HG03432 (cell line): ENCODE results near the gene KIF5C.
A peak's percentile ranks its signal among the peaks of the same experiment; 100 is the strongest.

Source experiments
- ATAC-seq: cut with Tn5 transposase; IDR thresholded peaks from one replicate; pipeline ENCODE4 v1.9.1; 2021; ENCODE audit warnings: mild to moderate bottlenecking, moderate library complexity; ENCODE audit not compliant: unreplicated experiment

KIF5C gene

DNA sequence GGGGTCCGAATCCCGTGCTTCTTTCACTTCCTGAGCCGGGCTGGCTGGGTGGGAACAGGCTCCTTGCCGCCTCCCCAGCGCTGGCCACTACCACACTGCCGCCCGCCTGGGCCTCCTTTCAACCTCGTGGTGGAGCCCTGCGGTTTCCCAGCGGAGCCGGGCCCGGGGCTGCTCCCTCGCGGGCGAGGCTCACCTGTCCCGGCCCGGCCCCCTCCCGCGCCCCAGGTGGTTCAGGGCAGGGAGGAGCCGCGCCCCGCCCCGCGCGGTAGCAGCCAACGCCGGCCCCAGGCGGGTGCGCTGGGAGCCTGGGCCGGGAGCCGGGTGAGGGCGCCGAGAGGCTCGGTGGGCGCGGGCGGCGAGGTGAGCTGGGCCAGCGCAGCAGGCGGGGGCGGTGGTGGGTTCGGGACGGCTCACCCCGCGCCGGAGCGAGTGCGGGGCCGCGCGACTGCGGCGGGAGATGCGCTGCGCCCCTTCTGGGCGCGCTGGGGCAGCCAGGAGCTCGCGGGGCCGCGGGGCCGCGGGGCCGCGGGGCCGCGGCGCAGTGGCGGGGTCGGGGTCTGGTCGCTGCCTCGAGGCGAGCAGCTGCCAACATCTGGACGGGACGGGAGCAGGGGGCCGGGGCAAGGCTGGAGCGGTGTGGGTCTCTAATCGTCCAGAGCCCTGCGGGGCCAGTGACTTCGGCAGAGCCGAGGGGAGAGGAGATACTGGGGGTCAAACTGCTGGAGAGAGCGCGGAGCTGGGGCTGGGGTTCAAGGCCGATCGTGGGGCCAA is 163.6 kb downstream of the KIF5C start, which contains the start of gene LYPD6B:
Gene LYPD6B (plus strand): TSS at position 258 of the 771 bp plus-strand sequence. CDS start 92,250 bp downstream, outside the sequence.
- peak; percentile 80 for ATAC-seq

DNA sequence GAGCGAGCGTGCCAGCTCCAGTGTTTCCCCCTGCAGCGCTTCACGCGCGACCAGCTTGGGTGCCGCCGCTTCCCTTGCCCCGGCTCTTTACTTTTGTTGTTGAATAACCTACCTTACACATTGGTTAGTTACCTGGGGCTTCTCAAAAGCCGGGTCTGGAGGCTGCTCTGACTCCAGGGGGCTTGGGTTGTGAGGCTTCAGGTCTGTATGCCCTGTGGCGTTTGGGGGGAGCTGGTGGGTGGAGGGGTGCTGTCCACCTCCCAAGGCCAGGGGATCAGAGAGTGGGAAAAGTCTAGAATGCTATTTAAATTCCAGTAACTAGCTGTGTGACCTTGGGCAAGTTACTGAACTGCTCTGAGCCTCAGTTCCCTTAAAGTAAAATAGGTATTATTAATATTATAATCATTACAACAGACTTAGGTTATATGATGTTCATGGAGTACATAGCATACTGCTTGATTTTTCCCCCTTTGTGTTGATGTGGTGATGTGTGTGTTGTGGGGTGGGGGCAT is 164.2 kb downstream of the KIF5C start:
- no peak for ATAC-seq

DNA sequence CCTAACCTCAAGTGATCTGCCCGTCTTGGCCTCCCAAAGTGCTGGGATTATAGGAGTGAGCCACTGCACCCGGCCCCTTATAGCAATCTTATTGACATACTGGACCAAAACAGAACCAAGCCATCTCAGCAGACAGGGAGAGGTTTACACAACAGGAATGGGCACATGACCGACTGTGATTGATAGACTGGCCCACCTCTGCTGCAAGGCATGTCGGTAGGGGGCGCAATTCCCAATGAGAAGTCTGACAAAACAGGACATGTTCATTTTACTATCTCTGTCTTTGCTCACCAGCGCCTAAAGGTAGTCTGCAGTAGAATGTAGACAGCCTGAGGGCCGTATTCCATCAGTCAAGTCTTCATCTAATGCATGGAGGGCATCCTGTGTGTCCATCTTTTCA is 165.4 kb downstream of the KIF5C start:
- peak; percentile 27 for ATAC-seq

DNA sequence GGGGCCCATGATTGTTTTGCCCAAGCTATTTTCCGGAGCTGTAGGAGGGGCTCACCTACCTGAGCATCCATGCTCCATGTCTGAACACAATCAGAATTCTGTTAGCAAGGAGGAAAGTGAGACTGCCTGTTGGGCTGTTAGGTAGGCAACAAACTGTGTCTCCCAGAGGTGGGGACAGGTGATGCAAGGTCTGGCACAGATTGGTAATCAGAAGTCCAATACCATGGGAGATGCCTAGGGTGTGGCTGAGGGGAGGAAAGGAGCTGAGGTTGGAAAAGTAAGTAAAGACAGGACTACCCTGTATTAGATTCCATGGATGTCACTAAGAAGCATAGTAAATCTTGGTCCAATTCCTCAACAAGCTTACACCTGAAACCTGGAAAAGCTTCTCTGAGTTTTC is 166.5 kb downstream of the KIF5C start:
- no peak for ATAC-seq

DNA sequence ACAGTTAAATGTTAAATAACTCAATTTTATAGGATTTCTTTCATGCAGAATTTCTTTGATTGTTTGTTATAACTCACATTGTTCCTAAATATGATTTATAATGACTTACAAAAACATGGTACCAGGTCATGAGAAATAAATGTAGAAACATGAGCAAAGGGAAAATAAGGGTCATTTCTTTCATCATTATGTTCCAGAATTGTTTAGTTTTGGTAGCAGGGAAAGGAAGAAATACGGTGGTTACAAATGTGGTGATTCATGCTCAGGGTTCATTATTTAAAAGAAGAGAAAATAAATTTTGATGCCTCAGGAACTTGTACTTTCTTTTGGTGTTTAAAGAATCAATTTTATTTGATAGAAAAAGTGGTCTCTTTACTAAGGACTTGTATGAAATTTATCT is 167.9 kb downstream of the KIF5C start:
- no peak for ATAC-seq

DNA sequence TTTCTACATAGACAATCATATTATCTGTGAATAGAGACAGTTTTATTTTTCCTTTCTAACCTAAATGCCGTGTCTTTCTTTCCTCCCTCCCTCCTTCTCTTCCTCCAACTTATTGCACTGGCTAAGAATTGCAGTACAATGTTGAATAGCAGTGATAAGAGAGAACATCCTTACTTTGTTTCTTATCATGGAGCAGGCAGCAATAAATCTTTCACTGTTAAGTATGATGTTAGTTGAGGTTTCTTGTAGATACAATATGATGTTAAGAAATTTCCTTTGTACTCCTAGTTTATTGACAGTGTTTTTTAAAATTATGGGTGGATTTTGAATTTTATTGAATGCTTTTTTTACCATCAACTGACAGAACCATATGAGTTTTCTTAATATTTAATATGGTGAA is 169.5 kb downstream of the KIF5C start:
- no peak for ATAC-seq

DNA sequence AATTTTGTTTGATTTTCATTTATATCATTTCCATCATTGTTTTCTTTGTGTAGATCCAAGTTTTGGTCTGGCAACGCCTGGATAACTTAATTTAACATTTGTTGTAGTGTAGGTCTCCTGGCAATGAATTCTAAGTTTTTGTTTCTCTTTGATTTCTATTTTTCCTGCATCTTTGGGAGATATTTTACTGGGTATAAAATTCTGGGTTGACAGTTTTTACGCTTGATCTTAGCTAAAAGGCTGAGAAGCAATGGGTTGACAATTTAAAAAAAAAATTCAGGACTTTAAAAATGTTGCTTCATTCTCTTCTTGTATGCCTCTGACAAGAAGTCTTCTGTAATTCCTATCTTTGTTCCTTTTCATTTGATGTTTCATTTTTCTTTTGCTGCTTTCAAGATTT is 172.1 kb downstream of the KIF5C start:
- no peak for ATAC-seq

DNA sequence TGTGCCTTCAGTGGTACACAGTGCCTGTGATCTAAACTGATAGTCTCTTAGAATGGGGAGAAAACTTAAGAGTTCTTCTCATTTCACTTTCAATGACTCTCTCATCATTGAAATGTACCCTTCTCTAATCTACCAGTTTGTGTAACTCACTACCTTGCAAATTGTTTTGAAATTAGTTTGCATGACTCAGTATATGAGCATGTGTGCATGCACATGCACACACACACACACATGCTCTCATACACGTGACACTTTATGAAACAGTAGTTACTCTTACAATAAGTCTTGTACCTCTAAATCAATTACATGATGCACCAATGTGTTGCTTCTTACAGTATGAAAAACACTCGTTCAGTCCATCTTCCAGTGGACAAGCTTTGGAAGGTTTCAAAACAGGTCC is 174.1 kb downstream of the KIF5C start:
- peak; percentile 19 for ATAC-seq

DNA sequence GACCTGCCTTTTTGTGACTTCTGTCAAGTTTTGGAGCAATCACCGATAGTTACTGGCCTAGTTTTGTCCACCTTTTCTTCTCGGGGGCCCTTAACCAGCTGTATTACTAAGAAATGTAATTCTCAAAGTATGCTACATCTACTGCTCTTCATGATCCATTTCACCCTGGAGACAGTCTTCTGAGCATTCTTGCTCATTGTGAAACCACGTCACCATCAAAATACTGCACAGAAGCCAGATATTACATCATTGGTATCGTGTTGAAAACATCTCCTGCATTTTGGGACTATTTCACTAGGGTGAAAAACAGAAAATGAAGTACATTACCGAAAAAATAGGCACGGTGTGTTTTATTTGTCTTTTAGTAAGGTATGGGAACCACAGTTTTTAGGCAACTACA is 175.2 kb downstream of the KIF5C start:
- ATAC-seq = peak; percentile 96

DNA sequence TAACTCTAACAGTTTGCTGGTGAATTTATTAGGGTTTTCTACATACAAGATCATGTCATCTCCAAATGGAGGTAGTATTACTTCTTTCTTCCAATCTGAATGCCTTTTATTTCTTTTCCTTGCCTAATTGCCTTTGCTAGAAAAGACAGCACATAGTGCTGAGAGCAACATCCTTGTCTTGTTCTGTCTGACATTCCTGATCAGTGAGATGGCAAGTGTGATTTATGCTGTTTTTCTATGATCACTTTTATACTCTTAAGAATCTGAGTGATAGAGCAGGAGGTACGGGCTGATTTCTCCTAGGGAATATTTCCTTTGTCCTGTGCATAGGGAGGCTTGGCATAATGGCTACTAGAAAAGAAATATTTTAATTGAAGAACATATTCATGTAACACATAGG is 180.7 kb downstream of the KIF5C start:
- no peak for ATAC-seq

DNA sequence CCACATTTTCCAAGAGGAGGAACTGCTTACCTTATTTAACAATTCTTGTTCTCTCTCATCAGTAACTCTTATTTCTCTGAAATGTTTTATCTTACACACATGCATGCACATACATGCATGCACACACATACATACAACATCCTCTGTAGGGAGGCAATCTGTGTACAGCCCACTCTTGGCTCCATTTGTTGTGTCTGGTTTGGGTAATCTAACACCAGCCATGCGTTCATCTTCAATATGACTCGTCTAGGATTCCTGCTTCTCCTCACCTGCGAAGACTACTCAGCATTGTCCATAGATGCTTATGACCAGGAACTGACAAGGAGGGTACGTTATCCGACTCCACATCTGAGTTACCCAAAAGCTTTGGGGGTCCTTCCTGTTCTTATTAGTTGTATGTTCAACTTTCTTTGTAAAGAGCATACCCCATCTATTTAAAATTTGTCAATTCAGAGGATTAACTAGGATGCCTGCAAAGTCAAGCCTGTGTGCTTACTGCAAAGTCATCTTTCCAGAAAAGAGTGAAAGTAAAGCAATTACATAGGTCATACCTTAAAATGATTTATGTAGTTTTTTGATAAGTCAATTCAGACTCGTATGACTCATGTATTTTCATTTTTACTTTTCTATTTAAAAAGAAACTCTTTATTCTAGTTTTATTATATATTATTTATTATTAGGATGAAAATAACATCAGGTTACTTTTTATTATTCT is 181.7 kb downstream of the KIF5C start:
- no peak for ATAC-seq

DNA sequence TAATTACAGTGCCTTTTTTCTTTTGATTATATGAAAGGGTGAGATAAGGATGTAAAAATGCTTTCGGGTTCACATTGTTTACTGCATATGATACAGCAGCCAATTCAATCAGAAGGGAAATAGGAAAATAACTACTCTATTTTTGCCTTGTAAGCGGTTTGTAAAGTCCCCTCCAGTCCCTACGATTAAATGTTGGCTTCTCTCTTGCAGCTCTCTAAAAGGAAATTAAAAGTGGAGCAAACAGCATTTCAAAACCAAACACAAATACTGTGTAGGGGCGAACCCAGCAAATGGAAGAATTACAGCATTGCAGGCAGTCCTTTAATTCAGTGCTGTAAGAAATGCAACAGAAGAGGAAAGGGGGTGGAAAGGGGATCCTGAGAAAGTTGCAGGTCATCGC is 182.4 kb downstream of the KIF5C start:
- no peak for ATAC-seq

DNA sequence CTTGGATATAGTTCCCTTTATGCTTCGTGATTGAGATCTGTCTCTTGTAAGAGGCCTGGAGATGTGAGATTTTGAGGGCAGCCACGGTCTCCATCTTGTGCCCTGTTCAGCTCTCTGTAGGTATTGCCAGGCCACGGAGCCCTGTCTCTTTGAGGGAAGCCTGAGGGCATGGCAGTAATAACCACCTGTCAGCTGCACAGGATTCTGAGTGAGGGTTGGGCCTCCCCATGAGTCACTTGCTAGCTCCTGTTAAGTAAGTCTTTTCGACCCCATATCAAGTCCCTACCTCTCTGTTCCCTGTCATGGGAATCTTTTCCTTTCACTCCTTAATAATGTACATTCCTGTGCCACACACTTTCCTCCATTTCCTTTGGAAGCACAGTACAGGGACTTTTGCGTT is 183.9 kb downstream of the KIF5C start:
- no peak for ATAC-seq

DNA sequence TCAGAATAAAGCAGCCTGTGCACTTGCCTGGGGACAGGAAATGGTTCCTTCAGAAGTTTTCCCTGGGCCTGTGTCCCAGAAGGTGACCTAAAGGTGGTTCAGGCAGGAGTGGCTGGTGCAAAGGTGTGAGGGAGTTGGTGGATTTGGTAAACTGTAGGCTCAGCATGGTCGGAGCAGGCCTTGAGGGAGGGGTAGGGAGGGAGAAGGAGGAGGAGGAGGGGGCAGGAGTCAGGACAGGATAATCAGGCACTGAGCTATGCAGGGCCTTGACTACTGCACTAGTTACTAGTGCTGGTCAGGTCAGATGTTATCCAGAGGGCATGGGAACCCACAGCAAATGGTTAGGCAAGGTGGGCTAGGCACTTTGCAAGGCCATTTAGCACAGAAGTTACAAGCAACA is 184.8 kb downstream of the KIF5C start:
- ATAC-seq = no peak

DNA sequence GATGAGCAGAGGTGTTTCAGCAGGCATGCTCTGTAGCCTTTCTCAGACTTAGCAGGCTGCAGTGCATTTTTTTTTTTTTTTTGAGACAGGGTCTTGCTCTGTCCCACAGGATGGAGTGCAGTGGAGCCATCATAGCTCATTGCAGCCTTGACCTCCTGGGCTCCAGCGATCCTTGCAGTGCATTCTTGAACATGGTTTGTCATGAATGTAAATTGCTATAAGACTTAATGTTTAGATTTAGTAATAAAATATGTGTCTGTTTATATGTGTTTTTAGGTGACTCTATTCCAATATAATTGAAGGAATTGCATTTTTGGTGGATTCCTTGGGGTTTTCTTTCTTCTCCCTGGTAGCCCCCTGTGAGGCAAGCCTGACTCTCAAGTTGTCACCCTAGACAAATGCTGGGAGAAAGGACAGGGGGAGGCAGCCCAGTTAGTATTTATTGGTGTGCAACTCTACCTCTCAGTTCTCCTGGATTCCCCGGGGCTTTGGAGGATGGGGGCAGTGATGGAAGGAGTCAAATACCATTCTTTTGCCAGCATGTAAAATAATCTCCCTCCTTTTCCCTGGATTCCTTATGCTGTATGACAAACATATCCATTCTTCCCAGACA is 186.2 kb downstream of the KIF5C start:
- no peak for ATAC-seq

DNA sequence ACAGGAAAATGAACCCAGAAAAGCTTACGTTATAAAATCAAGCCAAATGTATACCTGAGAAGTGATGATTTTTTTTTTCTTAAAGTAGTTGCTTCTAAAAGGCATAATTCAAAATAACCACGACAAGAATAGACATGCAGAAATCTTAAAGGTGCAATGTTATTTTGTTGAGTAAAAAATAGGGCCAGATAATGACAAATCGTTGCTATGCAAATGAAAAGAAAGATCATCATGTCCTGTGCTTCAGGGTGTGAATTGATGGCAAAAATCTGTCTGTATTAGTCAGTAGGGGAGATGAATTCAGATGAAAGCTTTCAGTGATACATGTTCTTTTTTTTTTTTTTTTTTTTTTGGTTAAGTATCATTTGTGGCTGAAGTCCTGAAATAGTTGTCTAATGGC is 187.5 kb downstream of the KIF5C start:
- no peak for ATAC-seq

DNA sequence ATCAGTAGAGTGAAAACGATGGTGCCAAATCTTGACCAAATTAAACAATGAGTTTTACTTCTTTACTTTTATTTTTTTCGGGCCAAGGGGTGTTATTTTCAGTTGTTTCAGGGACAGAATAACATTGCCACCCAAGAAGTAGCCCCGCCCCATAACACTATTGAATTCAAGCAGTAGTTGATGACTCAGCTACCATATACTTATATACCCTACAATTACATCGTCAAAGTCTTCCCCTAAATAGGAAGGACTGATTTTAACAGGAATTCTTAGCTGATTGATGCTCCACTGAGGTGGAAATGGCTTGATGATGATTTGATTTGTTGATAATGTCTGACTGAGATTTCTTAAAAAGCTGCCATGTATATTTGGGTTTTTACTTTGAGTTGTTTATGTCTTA is 188.2 kb downstream of the KIF5C start:
- no peak for ATAC-seq

DNA sequence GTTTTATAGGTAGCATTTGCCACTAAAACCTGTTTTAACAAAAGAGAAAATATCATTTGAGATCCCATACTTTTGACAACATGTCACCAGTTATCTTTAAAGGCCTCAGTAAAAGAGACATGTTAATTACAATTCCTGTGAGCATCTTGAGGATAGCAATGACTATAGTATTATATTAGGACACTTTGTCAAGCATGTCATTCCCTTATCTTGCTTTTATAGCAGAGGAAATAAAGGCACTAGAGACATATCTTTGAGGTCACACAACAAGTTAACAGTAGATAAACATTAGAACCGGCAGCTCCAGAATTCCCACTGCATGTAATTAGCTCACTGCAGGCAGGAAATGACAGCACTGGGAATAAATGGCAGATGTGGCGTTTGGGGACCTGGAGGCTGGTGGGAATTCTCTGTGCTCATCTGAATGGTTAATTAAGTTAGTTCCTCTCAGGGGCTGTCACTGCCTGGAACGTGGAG is 189.4 kb downstream of the KIF5C start:
- ATAC-seq = no peak

DNA sequence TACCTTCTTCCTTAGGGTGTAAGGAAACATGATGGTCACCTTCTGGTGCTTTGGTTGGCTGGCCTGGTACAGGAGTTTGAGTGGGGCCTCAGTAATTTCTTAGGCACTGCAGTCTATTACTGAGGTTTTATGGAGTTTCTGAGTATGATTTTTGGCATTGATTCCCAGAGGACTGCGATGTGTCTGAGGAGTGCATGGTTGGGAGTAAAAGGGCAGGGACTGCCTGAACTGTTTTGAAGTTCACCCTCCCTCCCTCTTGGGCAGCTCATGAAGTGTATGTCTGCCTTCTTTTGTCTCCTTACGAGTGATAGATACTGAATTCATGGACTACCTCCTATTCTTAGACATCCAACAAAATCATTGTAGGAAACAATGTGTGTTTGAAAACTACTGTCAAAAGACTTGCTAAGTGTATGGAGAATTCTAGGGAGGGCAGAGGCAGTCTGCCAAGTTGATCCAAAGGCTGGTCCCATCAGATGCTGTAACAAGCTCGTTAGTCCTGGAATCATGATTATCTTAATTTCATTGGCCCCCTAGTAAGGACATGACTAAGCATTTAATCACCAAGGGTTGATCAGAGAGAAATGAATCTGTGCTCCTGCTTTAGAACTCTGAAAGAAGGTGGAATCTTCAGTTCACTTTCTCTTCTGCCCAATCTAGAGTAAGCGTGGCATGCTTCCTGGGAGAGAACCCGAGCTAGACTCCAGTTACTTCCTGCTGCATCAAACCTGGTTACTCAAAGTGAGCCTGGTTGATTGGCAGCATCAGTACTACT is 190.0 kb downstream of the KIF5C start:
- ATAC-seq = peak; percentile 45

DNA sequence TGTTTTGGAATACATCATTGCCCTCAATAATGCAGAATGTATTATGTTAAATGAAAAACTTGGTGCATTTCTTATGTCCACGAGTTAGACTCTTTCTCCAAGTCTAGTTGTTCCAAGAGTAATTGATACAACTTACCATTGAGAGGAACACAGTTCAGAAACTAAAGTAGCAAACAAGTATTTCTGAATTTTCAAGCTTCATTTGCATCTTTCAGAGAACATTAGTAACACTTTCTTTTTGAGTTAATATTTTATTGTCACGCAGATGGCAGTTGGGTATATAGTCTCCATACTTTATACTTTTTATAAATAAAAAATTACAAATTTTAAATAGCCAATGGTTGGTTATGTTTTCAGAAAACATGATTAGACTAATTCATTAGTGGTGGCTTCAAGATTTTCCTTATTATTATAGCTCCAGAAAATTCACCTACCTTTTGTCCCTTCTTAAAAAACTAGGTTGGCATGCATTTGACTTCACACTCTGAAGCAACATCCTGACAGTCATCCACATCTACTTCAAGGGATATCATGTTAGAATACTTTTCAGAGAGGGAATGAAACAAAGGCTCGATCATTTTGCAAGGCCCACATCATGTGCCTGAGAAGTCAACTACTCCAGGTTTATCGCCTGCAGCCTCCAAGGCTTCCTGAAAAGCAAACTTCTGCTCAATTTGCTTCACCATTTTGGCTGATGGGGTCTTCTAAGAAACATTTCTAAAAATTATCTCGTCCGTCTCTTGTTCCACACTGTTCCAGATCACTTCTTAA is 193.4 kb downstream of the KIF5C start:
- ATAC-seq = no peak
